Neural cell (in vitro differentiated cells): Measurements from ENCODE around the gene ADGRA1. TPM values are rescaled to one million over a fixed set of nuclear protein-coding genes. Genes with fewer than 3 reads are reported as not detected.

Experiments used
- H2AFZ ChIP-seq: fragments of 200-600, 300-800 bp; sonication (generic), shearing (Covaris generic); 2 replicates; pipeline ENCODE4 v1.6.0; 2014; ENCODE audit warnings: low read depth, mild to moderate bottlenecking, antibody characterized with exemption, low read length, moderate library complexity
- H3F3A ChIP-seq: fragments of 200-600 bp; shearing (Covaris generic); 2 replicates; pipeline ENCODE4 v1.6.1; 2016; ENCODE audit warnings: mild to moderate bottlenecking, moderate library complexity, mixed read lengths, antibody characterized with exemption, low read length; ENCODE audit not compliant: insufficient read depth, poor library complexity, severe bottlenecking
- H3K27ac ChIP-seq: fragments of 200-600, 300-800 bp; sonication (generic), shearing (Covaris generic); 2 replicates; pipeline ENCODE4 v1.5.1; 2014; ENCODE audit warnings: mild to moderate bottlenecking, low read length, moderate library complexity
- H3K27me3 ChIP-seq: fragments of 300-800, 200-600 bp; sonication (generic), shearing (Covaris generic); 2 replicates; pipeline ENCODE4 v1.6.0; 2014; ENCODE audit warnings: mild to moderate bottlenecking, low read depth, low read length, moderate library complexity; ENCODE audit not compliant: insufficient read depth
- H3K36me3 ChIP-seq: fragments of 300-800, 200-600 bp; sonication (generic), shearing (Covaris generic); 2 replicates; pipeline ENCODE4 v1.5.1; 2014; ENCODE audit warnings: mild to moderate bottlenecking, antibody characterized with exemption, low read length, moderate library complexity; ENCODE audit not compliant: insufficient read depth
- H3K4me2 ChIP-seq: fragments of 300-800, 200-600 bp; sonication (generic), shearing (Covaris generic); 2 replicates; pipeline ENCODE4 v1.6.0; 2014; ENCODE audit warnings: mild to moderate bottlenecking, low read length
- H3K4me3 ChIP-seq: fragments of 300-800, 200-600 bp; sonication (generic), shearing (Covaris generic); 2 replicates; pipeline ENCODE4 v1.5.1; 2014; ENCODE audit warnings: mild to moderate bottlenecking, low read length, moderate library complexity
- H3K79me2 ChIP-seq: fragments of 200-600 bp; shearing (Covaris generic); replicated peaks from 2 replicates; pipeline ENCODE4 v1.6.0; 2014; ENCODE audit warnings: mild to moderate bottlenecking, low read length, moderate library complexity; ENCODE audit not compliant: insufficient read depth
- H3K9ac ChIP-seq: fragments of 300-800, 200-600 bp; sonication (generic), shearing (Covaris generic); 2 replicates; pipeline ENCODE4 v1.6.1; 2016; ENCODE audit warnings: mild to moderate bottlenecking, low read length, mixed read lengths
- H3K9me2 ChIP-seq: fragments of 200-600 bp; shearing (Covaris generic); 2 replicates; pipeline ENCODE4 v1.6.1; 2016; ENCODE audit warnings: mild to moderate bottlenecking, low read length, mixed read lengths; ENCODE audit not compliant: insufficient read depth
- H3K9me3 ChIP-seq: fragments of 200-600, 300-800 bp; sonication (generic), shearing (Covaris generic); 2 replicates; pipeline ENCODE4 v1.6.1; 2016; ENCODE audit warnings: mild to moderate bottlenecking, mixed run types, low read length, moderate library complexity, mixed read lengths
- H4K20me1 ChIP-seq: fragments of 200-600 bp; shearing (Covaris generic); 2 replicates; pipeline ENCODE4 v1.6.1; 2016; ENCODE audit warnings: mild to moderate bottlenecking, mixed run types; ENCODE audit not compliant: insufficient read depth
- EP300 ChIP-seq: fragments of 450-650 bp; conservative IDR thresholded peaks from 2 replicates; pipeline ENCODE4 v1.6.1; 2014; ENCODE audit warnings: antibody characterized with exemption, mild to moderate bottlenecking, moderate library complexity; ENCODE audit not compliant: poor library complexity, severe bottlenecking
- EZH2 ChIP-seq: fragments of 200-600, 300-800 bp; shearing (Covaris generic), sonication (generic); IDR thresholded peaks from 2 replicates; pipeline ENCODE4 v1.6.1; 2014; ENCODE audit warnings: antibody characterized with exemption, low read length, borderline replicate concordance, mild to moderate bottlenecking; ENCODE audit not compliant: insufficient read depth, poor library complexity, severe bottlenecking
- MXI1 ChIP-seq: fragments of 450-650 bp; conservative IDR thresholded peaks from 2 replicates; pipeline ENCODE4 v1.6.1; 2014; ENCODE audit warnings: antibody characterized with exemption, mild to moderate bottlenecking; ENCODE audit not compliant: poor library complexity, severe bottlenecking
- POLR2AphosphoS5 ChIP-seq: IDR thresholded peaks from 2 replicates; pipeline ENCODE4 v1.6.1; 2012
- RAD21 ChIP-seq: fragments of 450-650 bp; conservative IDR thresholded peaks from 2 replicates; pipeline ENCODE4 v1.6.1; 2014; ENCODE audit warnings: antibody characterized with exemption, mild to moderate bottlenecking, moderate library complexity
- SMC3 ChIP-seq: fragments of 450-650 bp; conservative IDR thresholded peaks from 2 replicates; pipeline ENCODE4 v1.6.1; 2014; ENCODE audit warnings: antibody characterized with exemption, mild to moderate bottlenecking, moderate library complexity; ENCODE audit not compliant: poor library complexity
- TAF1 ChIP-seq: IDR thresholded peaks from 2 replicates; pipeline ENCODE4 v1.6.1; 2012; ENCODE audit warnings: low read depth
- polyA plus RNA-seq: library from polyadenylated mRNA; depleted of rRNA; stranded (reverse); fragments of >200 nt; gene quantifications from 2 replicates; pipeline ENCODE4 v1.2.3, GENCODE V29; 2014
- TF ChIP-seq, protein P1 (sequence below): IDR thresholded peaks from 2 replicates; pipeline ENCODE4 v1.6.1; 2012; ENCODE audit warnings: borderline replicate concordance
- TF ChIP-seq, protein P2 (sequence below): fragments of 450-650 bp; IDR thresholded peaks from 2 replicates; pipeline ENCODE4 v1.5.1; 2014; ENCODE audit warnings: antibody characterized with exemption, mild to moderate bottlenecking, moderate library complexity; ENCODE audit not compliant: poor library complexity, severe bottlenecking

The ADGRA1 gene
- polyA plus RNA-seq, 1 donor from 2014 or later: 2.2 TPM

DNA sequence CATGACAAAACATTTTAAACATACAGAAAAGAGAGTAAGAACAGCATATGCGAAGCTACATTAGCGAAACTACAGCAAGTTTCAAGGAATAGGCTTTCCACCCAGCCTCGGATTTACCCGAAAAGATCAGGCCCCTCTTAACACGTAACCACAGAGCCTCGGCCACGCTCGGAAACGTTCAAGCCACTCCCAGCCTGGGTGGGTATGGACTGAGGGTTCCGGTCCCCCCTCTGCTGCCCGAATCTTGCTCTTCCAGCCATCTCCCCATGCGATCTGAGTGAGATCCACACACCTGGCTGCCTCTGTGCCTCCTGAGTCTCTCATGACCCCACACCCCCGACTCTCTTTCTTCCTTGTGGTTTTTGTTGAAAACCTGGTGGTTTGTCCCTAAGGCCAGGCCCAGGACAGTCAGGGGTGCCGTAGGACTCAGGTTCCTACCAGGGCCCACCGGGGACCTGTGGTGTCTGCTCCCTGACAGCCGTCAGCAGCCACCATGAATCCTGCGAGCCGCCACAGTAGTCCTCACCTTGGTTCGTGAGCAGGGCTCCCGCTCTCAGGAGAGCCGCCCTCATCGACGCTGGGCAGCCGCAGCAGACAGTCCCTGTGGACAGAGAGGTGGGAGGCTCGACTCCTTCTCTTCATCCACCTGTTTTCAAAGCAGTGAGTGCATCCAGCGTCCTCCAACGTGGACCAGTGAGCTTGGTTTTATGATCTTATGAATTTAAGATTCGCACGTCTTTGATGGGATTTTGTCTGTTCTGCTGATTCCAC is 90.8 kb downstream of the ADGRA1 start:
- Histone ChIP-seq H3K4me3 (no peak overlapping the region), H3K9ac (no peak overlapping the region), H3K4me2 (no peak overlapping the region), H3F3A (no peaks in the 10 kb centered on the region), H3K9me3 (no peaks in the 10 kb centered on the region), H4K20me1 (no peaks in the 10 kb centered on the region), H3K9me2 (no peaks in the 10 kb centered on the region), H2AFZ (no peak overlapping the region), H3K27me3 (no peaks in the 10 kb centered on the region), H3K27ac (no peak overlapping the region), H3K36me3 (no peaks in the 10 kb centered on the region), H3K79me2 (no peaks in the 10 kb centered on the region)
- TF ChIP-seq TAF1 (no peak), POLR2AphosphoS5 (no peak), SMC3 (no peak), EZH2 (no peak), RAD21 (no peak), MXI1 (no peak), EP300 (no peak)
- TF ChIP-seq, protein P1, sequence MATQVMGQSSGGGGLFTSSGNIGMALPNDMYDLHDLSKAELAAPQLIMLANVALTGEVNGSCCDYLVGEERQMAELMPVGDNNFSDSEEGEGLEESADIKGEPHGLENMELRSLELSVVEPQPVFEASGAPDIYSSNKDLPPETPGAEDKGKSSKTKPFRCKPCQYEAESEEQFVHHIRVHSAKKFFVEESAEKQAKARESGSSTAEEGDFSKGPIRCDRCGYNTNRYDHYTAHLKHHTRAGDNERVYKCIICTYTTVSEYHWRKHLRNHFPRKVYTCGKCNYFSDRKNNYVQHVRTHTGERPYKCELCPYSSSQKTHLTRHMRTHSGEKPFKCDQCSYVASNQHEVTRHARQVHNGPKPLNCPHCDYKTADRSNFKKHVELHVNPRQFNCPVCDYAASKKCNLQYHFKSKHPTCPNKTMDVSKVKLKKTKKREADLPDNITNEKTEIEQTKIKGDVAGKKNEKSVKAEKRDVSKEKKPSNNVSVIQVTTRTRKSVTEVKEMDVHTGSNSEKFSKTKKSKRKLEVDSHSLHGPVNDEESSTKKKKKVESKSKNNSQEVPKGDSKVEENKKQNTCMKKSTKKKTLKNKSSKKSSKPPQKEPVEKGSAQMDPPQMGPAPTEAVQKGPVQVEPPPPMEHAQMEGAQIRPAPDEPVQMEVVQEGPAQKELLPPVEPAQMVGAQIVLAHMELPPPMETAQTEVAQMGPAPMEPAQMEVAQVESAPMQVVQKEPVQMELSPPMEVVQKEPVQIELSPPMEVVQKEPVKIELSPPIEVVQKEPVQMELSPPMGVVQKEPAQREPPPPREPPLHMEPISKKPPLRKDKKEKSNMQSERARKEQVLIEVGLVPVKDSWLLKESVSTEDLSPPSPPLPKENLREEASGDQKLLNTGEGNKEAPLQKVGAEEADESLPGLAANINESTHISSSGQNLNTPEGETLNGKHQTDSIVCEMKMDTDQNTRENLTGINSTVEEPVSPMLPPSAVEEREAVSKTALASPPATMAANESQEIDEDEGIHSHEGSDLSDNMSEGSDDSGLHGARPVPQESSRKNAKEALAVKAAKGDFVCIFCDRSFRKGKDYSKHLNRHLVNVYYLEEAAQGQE: no peak
- TF ChIP-seq, protein P2, sequence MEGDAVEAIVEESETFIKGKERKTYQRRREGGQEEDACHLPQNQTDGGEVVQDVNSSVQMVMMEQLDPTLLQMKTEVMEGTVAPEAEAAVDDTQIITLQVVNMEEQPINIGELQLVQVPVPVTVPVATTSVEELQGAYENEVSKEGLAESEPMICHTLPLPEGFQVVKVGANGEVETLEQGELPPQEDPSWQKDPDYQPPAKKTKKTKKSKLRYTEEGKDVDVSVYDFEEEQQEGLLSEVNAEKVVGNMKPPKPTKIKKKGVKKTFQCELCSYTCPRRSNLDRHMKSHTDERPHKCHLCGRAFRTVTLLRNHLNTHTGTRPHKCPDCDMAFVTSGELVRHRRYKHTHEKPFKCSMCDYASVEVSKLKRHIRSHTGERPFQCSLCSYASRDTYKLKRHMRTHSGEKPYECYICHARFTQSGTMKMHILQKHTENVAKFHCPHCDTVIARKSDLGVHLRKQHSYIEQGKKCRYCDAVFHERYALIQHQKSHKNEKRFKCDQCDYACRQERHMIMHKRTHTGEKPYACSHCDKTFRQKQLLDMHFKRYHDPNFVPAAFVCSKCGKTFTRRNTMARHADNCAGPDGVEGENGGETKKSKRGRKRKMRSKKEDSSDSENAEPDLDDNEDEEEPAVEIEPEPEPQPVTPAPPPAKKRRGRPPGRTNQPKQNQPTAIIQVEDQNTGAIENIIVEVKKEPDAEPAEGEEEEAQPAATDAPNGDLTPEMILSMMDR: no peak

DNA sequence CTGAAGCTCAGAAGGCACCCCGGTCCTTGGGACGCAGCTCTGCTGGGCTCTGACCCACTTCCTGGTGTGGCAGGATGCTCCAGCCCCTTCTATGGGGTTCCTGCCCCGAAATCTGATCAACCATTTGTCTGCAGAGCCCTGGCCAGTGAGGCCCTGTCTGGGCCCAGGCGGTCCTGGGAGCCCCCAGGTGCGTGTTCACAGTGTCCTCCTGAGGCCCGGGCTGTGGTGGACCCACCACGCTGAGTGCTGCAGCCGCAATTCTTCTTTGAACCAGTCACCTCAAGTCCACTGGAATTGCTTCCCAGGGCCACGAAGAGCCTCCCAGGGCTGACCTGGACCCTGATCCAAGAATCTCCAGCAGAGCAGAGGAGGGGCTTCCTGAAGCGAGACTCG is 91.4 kb downstream of the ADGRA1 start:
- TF ChIP-seq EP300 (no peak), SMC3 (no peak)
- Histone ChIP-seq H3K27me3 (no peaks in the 10 kb centered on the region), H2AFZ (no peak overlapping the region), H3K27ac (no peak overlapping the region), H3K9ac (no peak overlapping the region), H3K4me3 (no peak overlapping the region), H3K9me3 (no peaks in the 10 kb centered on the region), H3K36me3 (no peaks in the 10 kb centered on the region), H4K20me1 (no peaks in the 10 kb centered on the region), H3K4me2 (no peak overlapping the region), H3K79me2 (no peaks in the 10 kb centered on the region), H3F3A (no peaks in the 10 kb centered on the region), H3K9me2 (no peaks in the 10 kb centered on the region)
